Measurements from ENCODE around the gene PCIF1. TPM values are rescaled to one million over a fixed set of nuclear protein-coding genes. Genes with fewer than 3 reads are reported as not detected.
A peak's percentile ranks its signal among the peaks of the same experiment; 100 is the strongest.

PCIF1 gene
- total and polyA plus RNA-seq, 4 donors: 9.2 to 12.4 (median 11.5) TPM

DNA sequence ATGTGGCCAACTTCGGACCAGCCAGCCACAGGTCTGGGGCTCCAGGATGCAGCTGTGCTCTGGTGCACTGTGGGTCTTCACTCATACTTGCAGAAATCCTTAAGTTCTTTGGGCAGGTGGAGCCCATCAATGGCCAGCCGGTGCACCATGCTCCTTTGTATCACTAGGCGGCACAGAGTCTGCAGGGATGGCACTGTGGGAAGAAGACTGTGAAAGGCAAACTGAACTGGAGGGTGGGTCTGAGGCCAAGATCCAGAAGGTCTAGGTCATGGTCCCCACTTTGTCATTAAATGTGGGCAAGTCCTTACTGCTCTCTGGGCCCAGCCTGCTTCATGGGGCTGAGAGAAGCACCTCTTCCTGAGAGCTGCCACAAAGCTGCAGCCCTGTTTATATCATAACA, 45.8 kb upstream of the PCIF1 start:
- Histone ChIP-seq H3K27me3 (ENCODE audit: control insufficient read depth in 4 of 4, insufficient read depth in 4 of 4, low read length in 3 of 4) (no peaks in the 10 kb centered on the region), H3K4me3 (ENCODE audit: low read depth in 1 of 3, low read length in 3 of 3) (no peak overlapping the region), H3K4me1 (ENCODE audit: control insufficient read depth in 4 of 4, insufficient read depth in 4 of 4, low read length in 3 of 4) (peaks cover 2 to 52% (median 40%) of the 10 kb centered on the region in 4 donors), H3K27ac (ENCODE audit: low read depth in 1 of 2, low read length in 2 of 2) (no peak overlapping the region), H3K36me3 (ENCODE audit: control insufficient read depth in 4 of 4, insufficient read depth in 3 of 4, low read depth in 1 of 4, low read length in 3 of 4) (peaks cover 0 to 18% (median 10%) of the 10 kb centered on the region in 4 donors), H3K9ac (ENCODE audit: low read depth in 1 of 2, low read length in 2 of 2) (no peak overlapping the region), H3K9me3 (ENCODE audit: control insufficient read depth in 4 of 4, low read length in 3 of 4) (no peaks in the 10 kb centered on the region)
- TF ChIP-seq, protein P1, sequence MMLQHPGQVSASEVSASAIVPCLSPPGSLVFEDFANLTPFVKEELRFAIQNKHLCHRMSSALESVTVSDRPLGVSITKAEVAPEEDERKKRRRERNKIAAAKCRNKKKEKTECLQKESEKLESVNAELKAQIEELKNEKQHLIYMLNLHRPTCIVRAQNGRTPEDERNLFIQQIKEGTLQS (IDR thresholded peaks at IDR 0.05): no peak
- TF ChIP-seq TAF1 (conservative IDR thresholded peaks at IDR 0.05) (no peak), HNF4A (conservative IDR thresholded peaks at IDR 0.05) (no peak), FOXA1 (IDR thresholded peaks at IDR 0.05) (no peak), NR2F2 (IDR thresholded peaks at IDR 0.05) (no peak)
- no peak for DNase-seq (ENCODE audit: low spot score)
- 96% methylated on average over 3 of the region's 3 CpGs for WGBS

DNA sequence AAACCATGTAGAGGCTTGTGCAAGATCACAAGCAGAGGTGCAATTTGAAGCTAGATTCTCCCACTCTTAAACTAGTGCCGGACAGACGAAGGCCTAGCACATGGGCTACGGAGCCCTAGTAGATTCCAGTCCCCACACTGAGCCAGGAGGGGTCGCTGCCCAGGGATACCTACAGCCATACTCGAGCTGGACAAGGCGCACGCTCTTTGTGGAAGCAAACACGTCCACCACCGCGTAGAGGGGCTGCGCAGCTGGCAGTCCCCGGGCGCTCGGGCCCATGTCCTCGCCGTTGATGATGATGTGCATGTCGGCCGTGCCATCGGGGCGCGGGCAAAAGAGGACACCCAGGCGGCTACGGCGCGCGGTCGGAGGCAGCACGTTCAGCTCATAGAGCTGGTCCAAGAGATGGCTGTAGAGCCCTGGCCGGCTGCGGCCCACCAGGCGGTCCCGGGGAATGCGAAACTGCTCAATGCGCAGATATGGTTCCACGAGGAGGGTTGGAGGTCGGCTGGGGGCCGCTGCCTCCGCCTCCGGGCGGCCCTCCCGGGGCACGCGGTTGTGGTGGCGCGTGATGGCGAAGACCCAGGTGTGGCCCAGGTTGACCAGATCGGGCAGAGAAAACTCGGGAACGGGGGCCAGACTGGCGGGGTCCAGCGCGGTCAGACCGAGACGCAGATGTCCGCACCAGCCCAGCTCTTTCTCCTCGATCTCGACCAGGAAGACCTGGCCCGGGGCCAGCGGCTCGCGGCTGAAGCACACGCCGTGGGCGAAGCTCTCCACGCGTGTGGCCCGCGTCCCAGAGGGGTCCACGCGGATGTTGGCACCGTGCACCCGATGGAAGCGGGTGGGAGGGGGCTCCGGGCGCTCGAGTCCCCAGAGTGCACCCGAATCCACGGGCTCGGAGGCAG, 44.2 kb upstream of the PCIF1 start:
- WGBS: 1% methylated on average over 79 of the region's 79 CpGs

More for the DNA sequence above, 44.2 kb upstream of the PCIF1 start:
- Histone ChIP-seq H3K27me3 (ENCODE audit: control insufficient read depth in 4 of 4, insufficient read depth in 4 of 4, low read length in 3 of 4) (no peaks in the 10 kb centered on the region), H3K4me1 (ENCODE audit: control insufficient read depth in 4 of 4, insufficient read depth in 4 of 4, low read length in 3 of 4) (peaks cover 2 to 49% (median 40%) of the 10 kb centered on the region in 4 donors), H3K4me3 (ENCODE audit: low read depth in 1 of 3, low read length in 3 of 3) (peak overlapping the region; percentile 69 to 83 (median 77)), H3K36me3 (ENCODE audit: control insufficient read depth in 4 of 4, insufficient read depth in 3 of 4, low read depth in 1 of 4, low read length in 3 of 4) (peaks cover 3 to 29% (median 20%) of the 10 kb centered on the region in 4 donors), H3K9me3 (ENCODE audit: control insufficient read depth in 4 of 4, low read length in 3 of 4) (no peaks in the 10 kb centered on the region), H3K9ac (ENCODE audit: low read depth in 1 of 2, low read length in 2 of 2) (peak overlapping the region; percentile 61 to 85), H3K27ac (ENCODE audit: low read depth in 1 of 2, low read length in 2 of 2) (peak overlapping the region; percentile 92 to 95)
- peak; percentile 85 for DNase-seq (ENCODE audit: low spot score)
- TF ChIP-seq JUND (IDR thresholded peaks at IDR 0.05) (no peak), EGR1 (IDR thresholded peaks at IDR 0.05; ENCODE audit: low read depth in 2 of 2) (no peak), RXRA (IDR thresholded peaks at IDR 0.05) (peak in 1 of 2 donors; percentile 41), TAF1 (conservative IDR thresholded peaks at IDR 0.05) (peak; percentile 53), RAD21 (IDR thresholded peaks at IDR 0.05) (peak; percentile 69 to 83), FOXA1 (IDR thresholded peaks at IDR 0.05) (no peak)
- TF ChIP-seq, protein P2, sequence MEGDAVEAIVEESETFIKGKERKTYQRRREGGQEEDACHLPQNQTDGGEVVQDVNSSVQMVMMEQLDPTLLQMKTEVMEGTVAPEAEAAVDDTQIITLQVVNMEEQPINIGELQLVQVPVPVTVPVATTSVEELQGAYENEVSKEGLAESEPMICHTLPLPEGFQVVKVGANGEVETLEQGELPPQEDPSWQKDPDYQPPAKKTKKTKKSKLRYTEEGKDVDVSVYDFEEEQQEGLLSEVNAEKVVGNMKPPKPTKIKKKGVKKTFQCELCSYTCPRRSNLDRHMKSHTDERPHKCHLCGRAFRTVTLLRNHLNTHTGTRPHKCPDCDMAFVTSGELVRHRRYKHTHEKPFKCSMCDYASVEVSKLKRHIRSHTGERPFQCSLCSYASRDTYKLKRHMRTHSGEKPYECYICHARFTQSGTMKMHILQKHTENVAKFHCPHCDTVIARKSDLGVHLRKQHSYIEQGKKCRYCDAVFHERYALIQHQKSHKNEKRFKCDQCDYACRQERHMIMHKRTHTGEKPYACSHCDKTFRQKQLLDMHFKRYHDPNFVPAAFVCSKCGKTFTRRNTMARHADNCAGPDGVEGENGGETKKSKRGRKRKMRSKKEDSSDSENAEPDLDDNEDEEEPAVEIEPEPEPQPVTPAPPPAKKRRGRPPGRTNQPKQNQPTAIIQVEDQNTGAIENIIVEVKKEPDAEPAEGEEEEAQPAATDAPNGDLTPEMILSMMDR (IDR thresholded peaks at IDR 0.05; ENCODE audit: low read depth, low read length, missing input control): peak; percentile 65
- TF ChIP-seq, protein P3, sequence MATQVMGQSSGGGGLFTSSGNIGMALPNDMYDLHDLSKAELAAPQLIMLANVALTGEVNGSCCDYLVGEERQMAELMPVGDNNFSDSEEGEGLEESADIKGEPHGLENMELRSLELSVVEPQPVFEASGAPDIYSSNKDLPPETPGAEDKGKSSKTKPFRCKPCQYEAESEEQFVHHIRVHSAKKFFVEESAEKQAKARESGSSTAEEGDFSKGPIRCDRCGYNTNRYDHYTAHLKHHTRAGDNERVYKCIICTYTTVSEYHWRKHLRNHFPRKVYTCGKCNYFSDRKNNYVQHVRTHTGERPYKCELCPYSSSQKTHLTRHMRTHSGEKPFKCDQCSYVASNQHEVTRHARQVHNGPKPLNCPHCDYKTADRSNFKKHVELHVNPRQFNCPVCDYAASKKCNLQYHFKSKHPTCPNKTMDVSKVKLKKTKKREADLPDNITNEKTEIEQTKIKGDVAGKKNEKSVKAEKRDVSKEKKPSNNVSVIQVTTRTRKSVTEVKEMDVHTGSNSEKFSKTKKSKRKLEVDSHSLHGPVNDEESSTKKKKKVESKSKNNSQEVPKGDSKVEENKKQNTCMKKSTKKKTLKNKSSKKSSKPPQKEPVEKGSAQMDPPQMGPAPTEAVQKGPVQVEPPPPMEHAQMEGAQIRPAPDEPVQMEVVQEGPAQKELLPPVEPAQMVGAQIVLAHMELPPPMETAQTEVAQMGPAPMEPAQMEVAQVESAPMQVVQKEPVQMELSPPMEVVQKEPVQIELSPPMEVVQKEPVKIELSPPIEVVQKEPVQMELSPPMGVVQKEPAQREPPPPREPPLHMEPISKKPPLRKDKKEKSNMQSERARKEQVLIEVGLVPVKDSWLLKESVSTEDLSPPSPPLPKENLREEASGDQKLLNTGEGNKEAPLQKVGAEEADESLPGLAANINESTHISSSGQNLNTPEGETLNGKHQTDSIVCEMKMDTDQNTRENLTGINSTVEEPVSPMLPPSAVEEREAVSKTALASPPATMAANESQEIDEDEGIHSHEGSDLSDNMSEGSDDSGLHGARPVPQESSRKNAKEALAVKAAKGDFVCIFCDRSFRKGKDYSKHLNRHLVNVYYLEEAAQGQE (IDR thresholded peaks at IDR 0.05): peak; percentile 13
